HepG2 (cell line): ENCODE measurements around the gene FALEC. TPM values are rescaled to one million over a fixed set of nuclear protein-coding genes. Genes with fewer than 3 reads are reported as not detected.

Source experiments
- ARID5B ChIP-seq: IDR thresholded peaks from 2 replicates; pipeline ENCODE4 v1.4.0; 2020; ENCODE audit warnings: mild to moderate bottlenecking, missing genetic modification reagents
- BRD4 ChIP-seq: sonication (generic); formaldehyde crosslinking; IDR thresholded peaks from 2 replicates; pipeline ENCODE4 v1.4.0; 2020; ENCODE audit warnings: missing genetic modification reagents
- CREB1 ChIP-seq, 2 experiments: fragments of 450-650 bp in 1 of 2; IDR thresholded peaks; 2 replicates each; pipeline ENCODE4 v1.6.1; 2016 to 2017; ENCODE audit warnings: control low read depth in 1 of 2, mild to moderate bottlenecking in 1 of 2, missing compliant biosample characterization in 1 of 2, missing genetic modification characterization in 1 of 2
- GFI1 ChIP-seq: sonication (generic); formaldehyde crosslinking; IDR thresholded peaks from 2 replicates; pipeline ENCODE4 v1.5.0; 2020; ENCODE audit warnings: missing genetic modification reagents, mild to moderate bottlenecking, borderline replicate concordance
- HMGA1 ChIP-seq: sonication (generic); formaldehyde crosslinking; conservative IDR thresholded peaks from 2 replicates; pipeline ENCODE4 v1.4.0; 2020; ENCODE audit warnings: missing genetic modification reagents
- MTF2 ChIP-seq: sonication (generic); formaldehyde crosslinking; IDR thresholded peaks from 2 replicates; pipeline ENCODE4 v1.5.0; 2020; ENCODE audit warnings: missing genetic modification reagents, borderline replicate concordance
- NKX3-1 ChIP-seq: sonication (generic); formaldehyde crosslinking; IDR thresholded peaks from 2 replicates; pipeline ENCODE4 v1.5.0; 2020; ENCODE audit warnings: missing genetic modification reagents
- RFXAP ChIP-seq: sonication (generic); formaldehyde crosslinking; IDR thresholded peaks from 2 replicates; pipeline ENCODE4 v1.4.0; 2020; ENCODE audit warnings: missing genetic modification reagents, borderline replicate concordance
- TARDBP ChIP-seq: sonication (generic); formaldehyde crosslinking; IDR thresholded peaks from 2 replicates; pipeline ENCODE4 v1.8.0; 2022; ENCODE audit warnings: mild to moderate bottlenecking, missing genetic modification reagents
- TMF1 ChIP-seq: sonication (generic); formaldehyde crosslinking; IDR thresholded peaks from 2 replicates; pipeline ENCODE4 v1.8.1; 2022; ENCODE audit warnings: low read depth, missing genetic modification reagents
- ZKSCAN5 ChIP-seq: sonication (generic); formaldehyde crosslinking; IDR thresholded peaks from 2 replicates; pipeline ENCODE4 v1.5.1; 2020; ENCODE audit warnings: mild to moderate bottlenecking, missing genetic modification reagents
- ZNF275 ChIP-seq: sonication (generic); formaldehyde crosslinking; IDR thresholded peaks from 2 replicates; pipeline ENCODE4 v1.8.0; 2022; ENCODE audit warnings: missing genetic modification reagents, mild to moderate bottlenecking, inconsistent platforms, borderline replicate concordance
- ZNF318 ChIP-seq: sonication (generic); formaldehyde crosslinking; IDR thresholded peaks from 2 replicates; pipeline ENCODE4 v1.4.0; 2020; ENCODE audit warnings: mild to moderate bottlenecking, missing genetic modification reagents
- ZNF34 ChIP-seq: sonication (generic); formaldehyde crosslinking; IDR thresholded peaks from 2 replicates; pipeline ENCODE4 v1.4.0; 2020; ENCODE audit warnings: mild to moderate bottlenecking, missing genetic modification reagents, borderline replicate concordance
- ZNF879 ChIP-seq: sonication (generic); formaldehyde crosslinking; IDR thresholded peaks from 2 replicates; pipeline ENCODE4 v1.8.1; 2023; ENCODE audit warnings: missing genetic modification reagents
- polyA plus RNA-seq, 8 experiments: library from polyadenylated mRNA; depleted of rRNA in 3 of 8; stranded (reverse) in 7 of 8; unstranded in 1 of 8; fragments of >200 nt; fragmentation: Illumina TruSeq in 4 of 8; extraction: Trizol in 4 of 8; gene quantifications; 2 replicates each; pipeline versions ENCODE4 v1.2.1 to v1.2.3, GENCODE V29; 2011 to 2016; ENCODE audit warnings: low read depth in 4 of 8, missing spikeins in 1 of 8, mixed read lengths in 1 of 8; ENCODE audit not compliant: insufficient read depth in 1 of 8
- total RNA-seq, 5 experiments: library from RNA; depleted of rRNA; stranded (reverse); fragments of >200 nt; fragmentation: Illumina TruSeq; extraction: Trizol; gene quantifications; 2 replicates each; pipeline ENCODE4 v1.2.3, GENCODE V29; 2016; ENCODE audit warnings: low read depth in 1 of 5

The FALEC gene
- total and polyA plus RNA-seq, 2 of the 13 experiments (the other 11 are each of a cell fraction or from before 2014, with no cell fraction given) = 0.33 to 0.71 TPM

GRCh38 chr1:150579110-150579944, 63.8 kb downstream of the FALEC start, which contains the start of gene MCL1 (continued):
- TF ChIP-seq CREB1 (IDR thresholded peaks at IDR 0.05) (no peak), CREB1 (CRISPR knock-in tag; IDR thresholded peaks at IDR 0.05) (0 out of 2 replicates have a peak, but pooled peaks have one; percentile 26), ZNF34 (CRISPR knock-in tag) (no peak), ARID5B (CRISPR knock-in tag) (no peak; the same call in 1 of the 2 replicates), GFI1 (CRISPR knock-in tag) (no peak; the same call in 1 of the 2 replicates), ZNF879 (CRISPR knock-in tag) (no peak), MTF2 (CRISPR knock-in tag) (no peak; the same call in 1 of the 2 replicates), ZKSCAN5 (no peak), BRD4 (CRISPR knock-in tag) (peak; percentile 42; the same call in 1 of the 2 replicates), HMGA1 (CRISPR knock-in tag) (no peak), ZNF318 (no peak), TMF1 (CRISPR knock-in tag) (no peak), NKX3-1 (CRISPR knock-in tag) (0 out of 2 replicates have a peak, but pooled peaks have one; percentile 59), RFXAP (CRISPR knock-in tag) (peak; percentile 75; the same call in 1 of the 2 replicates), TARDBP (CRISPR knock-in tag) (no peak), ZNF275 (CRISPR knock-in tag) (no peak)
